Measurements from ENCODE around the gene STAMBPL1. TPM values are rescaled to one million over a fixed set of nuclear protein-coding genes. Genes with fewer than 3 reads are reported as not detected.

The STAMBPL1 gene
- total and polyA plus RNA-seq, 2 donors (not counting 3 experiments of a cell fraction or from before 2014, with no cell fraction given), result 0.70 to 1.8 TPM

GRCh38 chr10:88913788-88914187 is 33.7 kb downstream of the STAMBPL1 start:
- Histone ChIP-seq H3K79me2 (ENCODE audit: control insufficient read depth, insufficient read depth, low read length) (no peaks in the 10 kb centered on the region), H4K20me1 (replicated peaks; ENCODE audit: control insufficient read depth, extremely low read depth, insufficient read depth, low read length) (no peaks in the 10 kb centered on the region), H3K4me2 (ENCODE audit: insufficient read depth, low read length) (no peak overlapping the region), H3K4me3 (replicated peaks in 1 of 3; ENCODE audit: insufficient read depth in 1 of 3, low read depth in 1 of 3, low read length in 3 of 3) (no peak overlapping the region), H2AFZ (ENCODE audit: low read depth, low read length) (no peak overlapping the region), H3K4me1 (ENCODE audit: control insufficient read depth, extremely low read depth, insufficient read depth, low read length) (no peaks in the 10 kb centered on the region), H3K9me3 (replicated peaks; ENCODE audit: control insufficient read depth, insufficient read depth, low read length) (no peaks in the 10 kb centered on the region), H3K36me3 (ENCODE audit: control insufficient read depth in 2 of 2, extremely low read depth in 1 of 2, insufficient read depth in 2 of 2, low read length in 2 of 2) (no peaks in the 10 kb centered on the region), H3K9me1 (replicated peaks; ENCODE audit: control insufficient read depth, extremely low read depth, insufficient read depth, low read length) (no peaks in the 10 kb centered on the region), H3K27ac (ENCODE audit: insufficient read depth, low read depth, low read length) (no peak overlapping the region), H3K27me3 (ENCODE audit: control insufficient read depth in 2 of 2, insufficient read depth in 2 of 2, low read length in 2 of 2) (no peaks in the 10 kb centered on the region), H3K9ac (replicated peaks; ENCODE audit: extremely low read depth, insufficient read depth, low read length) (no peak overlapping the region)
- BruUV-seq (replicated peaks), result no TSS peak
- CTCF ChIA-PET, result no interaction called here
- TF ChIP-seq POLR2A (IDR thresholded peaks at IDR 0.05; ENCODE audit: low read depth, low read length), result no peak
- dilution Hi-C loops (cut with MboI; ENCODE audit: extremely low pct_ligation_motif_present, low sequenced_read_pairs) (no loop called here), intact Hi-C loops (cut with micrococcal nuclease) (no loop called here)
- no peak for FAIRE-seq
- no peak for DNase-seq (ENCODE audit: low read depth, low spot score)
- POLR2A ChIA-PET, result no interaction called here

GRCh38 chr10:88915781-88916180 is 35.7 kb downstream of the STAMBPL1 start:
- FAIRE-seq (no peak), DNase-seq (ENCODE audit: low read depth, low spot score) (no peak)
- ChIA-PET POLR2A (no interaction called here), CTCF (interaction anchor here (1.0 to 1.7 kb wide), 3 partner anchors 9 to 350 kb away, joined by 3 to 5 read pairs (median 3); no protein-coding TSS in a partner anchor)
- no peaks in the 10 kb centered on the region for H4K20me1 ChIP-seq (replicated peaks; ENCODE audit: control insufficient read depth, extremely low read depth, insufficient read depth, low read length)
- H3K27ac ChIP-seq (ENCODE audit: insufficient read depth, low read depth, low read length), result no peak overlapping the region
- H3K79me2 ChIP-seq (ENCODE audit: control insufficient read depth, insufficient read depth, low read length), result no peaks in the 10 kb centered on the region
- no peaks in the 10 kb centered on the region for H3K9me1 ChIP-seq (replicated peaks; ENCODE audit: control insufficient read depth, extremely low read depth, insufficient read depth, low read length)
- dilution Hi-C loops (cut with MboI; ENCODE audit: extremely low pct_ligation_motif_present, low sequenced_read_pairs), result no loop called here
- no peak for TF ChIP-seq GATA2 (IDR thresholded peaks at IDR 0.05; ENCODE audit: insufficient read depth, insufficient read length, low read depth, low read length)
- TF ChIP-seq JUN (IDR thresholded peaks at IDR 0.05; ENCODE audit: borderline replicate concordance, insufficient read depth, insufficient read length, low read depth), result no peak
- TF ChIP-seq EZH2 (IDR thresholded peaks at IDR 0.05; ENCODE audit: borderline replicate concordance, low read depth, low read length, severe bottlenecking), result no peak
- TF ChIP-seq POLR2A (IDR thresholded peaks at IDR 0.05; ENCODE audit: low read depth, low read length), result no peak
- no peak for TF ChIP-seq FOS (IDR thresholded peaks at IDR 0.05; ENCODE audit: borderline replicate concordance, insufficient read depth, low read length)
- no peak for TF ChIP-seq MYC (IDR thresholded peaks at IDR 0.05; ENCODE audit: low read depth, low read length)
- no peak for TF ChIP-seq MAX (IDR thresholded peaks at IDR 0.05; ENCODE audit: insufficient read depth, insufficient read length)
- no peak for TF ChIP-seq CTCF (IDR thresholded peaks at IDR 0.05; ENCODE audit: extremely low read depth in 1 of 2, insufficient read depth in 1 of 2, low read depth in 1 of 2, low read length in 2 of 2)
- no peak for TF ChIP-seq POLR2AphosphoS5 (IDR thresholded peaks at IDR 0.05; ENCODE audit: insufficient read depth, low read depth, low read length)
- no peak overlapping the region for H3K4me2 ChIP-seq (ENCODE audit: insufficient read depth, low read length)
- H3K4me3 ChIP-seq (replicated peaks in 1 of 3; ENCODE audit: insufficient read depth in 1 of 3, low read depth in 1 of 3, low read length in 3 of 3), result no peak overlapping the region
- H3K36me3 ChIP-seq (ENCODE audit: control insufficient read depth in 2 of 2, extremely low read depth in 1 of 2, insufficient read depth in 2 of 2, low read length in 2 of 2), result no peaks in the 10 kb centered on the region
- H3K27me3 ChIP-seq (ENCODE audit: control insufficient read depth in 2 of 2, insufficient read depth in 2 of 2, low read length in 2 of 2), result no peaks in the 10 kb centered on the region
- no TSS peak for BruUV-seq (replicated peaks)
- intact Hi-C loops (cut with micrococcal nuclease), result no loop called here
- no peak overlapping the region for H3K9ac ChIP-seq (replicated peaks; ENCODE audit: extremely low read depth, insufficient read depth, low read length)
- no peaks in the 10 kb centered on the region for H3K9me3 ChIP-seq (replicated peaks; ENCODE audit: control insufficient read depth, insufficient read depth, low read length)
- no peaks in the 10 kb centered on the region for H3K4me1 ChIP-seq (ENCODE audit: control insufficient read depth, extremely low read depth, insufficient read depth, low read length)
- no peak overlapping the region for H2AFZ ChIP-seq (ENCODE audit: low read depth, low read length)

Measured in endothelial cell of umbilical vein (primary cell).